HG03139 (cell line): ENCODE measurements around the gene PCSK1.
"Not testable (repeated sequence)": the region's sequence is repeated elsewhere in the genome, so short reads cannot be mapped to it uniquely, and the experiment has no call there.

Experiments used
- ATAC-seq: cut with Tn5 transposase; IDR thresholded peaks from one replicate; pipeline ENCODE4 v1.9.1; 2021; ENCODE audit not compliant: unreplicated experiment

The PCSK1 gene

GRCh38 chr5:96427824-96428223, 5.2 kb downstream of the PCSK1 start:
- ATAC-seq: no peak

GRCh38 chr5:96426831-96427230, 6.2 kb downstream of the PCSK1 start:
- ATAC-seq: no peak

- no peak for ATAC-seq
Measured at GRCh38 chr5:96425443-96425842, 7.6 kb downstream of the PCSK1 start.

GRCh38 chr5:96415897-96416296, 17.2 kb downstream of the PCSK1 start:
- no peak for ATAC-seq

- no peak for ATAC-seq
Measured at GRCh38 chr5:96412868-96413449, 20.1 kb downstream of the PCSK1 start.

GRCh38 chr5:96410013-96410412, 23.0 kb downstream of the PCSK1 start:
- no peak for ATAC-seq

GRCh38 chr5:96408841-96409538, 24.1 kb downstream of the PCSK1 start:
- no peak for ATAC-seq

GRCh38 chr5:96408210-96408777, 24.8 kb downstream of the PCSK1 start:
- ATAC-seq: no peak

GRCh38 chr5:96407436-96407835, 25.6 kb downstream of the PCSK1 start:
- no peak for ATAC-seq

- no peak for ATAC-seq
Measured at GRCh38 chr5:96404191-96404867, 28.7 kb downstream of the PCSK1 start.

GRCh38 chr5:96402500-96402899, 30.5 kb downstream of the PCSK1 start:
- ATAC-seq: no peak

- no peak for ATAC-seq
Measured at GRCh38 chr5:96396878-96397277, 36.2 kb downstream of the PCSK1 start.

- not testable (repeated sequence) for ATAC-seq
Measured at GRCh38 chr5:96395295-96395694, 37.8 kb downstream of the PCSK1 start.

GRCh38 chr5:96391921-96392320, 41.1 kb downstream of the PCSK1 start:
- no peak for ATAC-seq

GRCh38 chr5:96388176-96388575, 44.9 kb downstream of the PCSK1 start:
- ATAC-seq: no peak

GRCh38 chr5:96387616-96388015, 45.4 kb downstream of the PCSK1 start:
- ATAC-seq: no peak

GRCh38 chr5:96385538-96385937, 47.5 kb downstream of the PCSK1 start:
- no peak for ATAC-seq

GRCh38 chr5:96384353-96384752, 48.7 kb downstream of the PCSK1 start:
- ATAC-seq: no peak

- ATAC-seq: no peak
Measured at GRCh38 chr5:96381526-96381925, 51.5 kb downstream of the PCSK1 start.

GRCh38 chr5:96379896-96380295, 53.2 kb downstream of the PCSK1 start:
- ATAC-seq: no peak

GRCh38 chr5:96377597-96377996, 55.5 kb downstream of the PCSK1 start:
- ATAC-seq: no peak

GRCh38 chr5:96377167-96377566, 55.9 kb downstream of the PCSK1 start:
- no peak for ATAC-seq
